H1 (cell line): ENCODE measurements around the gene PITX1. TPM values are rescaled to one million over a fixed set of nuclear protein-coding genes. Genes with fewer than 3 reads are reported as not detected.

ENCODE experiments used
- CTCF ChIA-PET: fragments of 300-600 bp; sonication (Branson Sonifier 250); formaldehyde crosslinking; loops from one replicate; lab custom pipeline; 2021; ENCODE audit not compliant: partially characterized antibody; lab: Charles Lee
- POLR2A ChIA-PET: fragments of 300-600 bp; sonication (Branson Sonifier 250); formaldehyde crosslinking; loops from one replicate; lab custom pipeline; 2021; ENCODE audit warnings: inconsistent platforms; ENCODE audit not compliant: partially characterized antibody; lab: Charles Lee
- DNase-seq, 2 experiments: peaks; one replicate each; pipeline versions ENCODE4 v3.0.0 to v3.0.0-alpha.2; 2010 to 2022; ENCODE audit warnings: low spot score in 2 of 2, low read depth in 1 of 2, mixed read lengths in 1 of 2
- FAIRE-seq: peaks from 2 replicates; lab custom pipeline; 2011; peaks lifted over from hg19 to GRCh38; lab: Jason Lieb, UNC
- H2AFZ ChIP-seq: 2 replicates; pipeline ENCODE4 v1.8.1; 2012; ENCODE audit warnings: low read length, inconsistent platforms
- H2AK5ac ChIP-seq: 2 replicates; pipeline ENCODE4 v1.6.1; 2013; ENCODE audit warnings: low read depth, low read length
- H2BK120ac ChIP-seq: replicated peaks from 2 replicates; pipeline ENCODE3; 2013; ENCODE audit warnings: low read depth, low read length, inconsistent platforms
- H2BK12ac ChIP-seq: 2 replicates; pipeline ENCODE4 v1.6.1; 2013; ENCODE audit warnings: low read depth, low read length
- H2BK15ac ChIP-seq: 2 replicates; pipeline ENCODE4 v1.6.1; 2013; ENCODE audit warnings: low read length
- H2BK20ac ChIP-seq: 2 replicates; pipeline ENCODE4 v1.6.1; 2013; ENCODE audit warnings: low read length
- H2BK5ac ChIP-seq: 2 replicates; pipeline ENCODE4 v1.6.1; 2013; ENCODE audit warnings: low read depth, low read length
- H3K14ac ChIP-seq: 2 replicates; pipeline ENCODE4 v1.6.1; 2013; ENCODE audit warnings: inconsistent platforms; ENCODE audit not compliant: insufficient read length
- H3K18ac ChIP-seq: 2 replicates; pipeline ENCODE4 v1.6.1; 2013; ENCODE audit warnings: low read length; ENCODE audit errors: extremely low read depth
- H3K23ac ChIP-seq: 2 replicates; pipeline ENCODE4 v1.6.1; 2013; ENCODE audit warnings: inconsistent platforms; ENCODE audit not compliant: insufficient read length
- H3K23me2 ChIP-seq: 2 replicates; pipeline ENCODE4 v1.6.1; 2013; ENCODE audit warnings: low read depth, low read length
- H3K27ac ChIP-seq: 2 replicates; pipeline ENCODE4 v1.6.1; 2011; ENCODE audit warnings: low read depth, low read length, inconsistent platforms
- H3K27me3 ChIP-seq, 4 experiments: replicated peaks in 1 of 4; 1 replicate in 1 of 4; 2 replicates in 3 of 4; pipeline versions ENCODE4 v1.6.1 to v1.8.1; 2011 to 2013; ENCODE audit warnings: low read length in 3 of 4, mild to moderate bottlenecking in 3 of 4, inconsistent platforms in 2 of 4, mixed read lengths in 2 of 4, moderate library complexity in 1 of 4; ENCODE audit not compliant: control insufficient read depth in 3 of 4, insufficient read depth in 3 of 4; ENCODE audit errors: extremely low read depth in 1 of 4
- H3K36me3 ChIP-seq, 4 experiments: 2 replicates each; pipeline versions ENCODE4 v1.6.1 to v1.8.1; 2011 to 2013; ENCODE audit warnings: mild to moderate bottlenecking in 4 of 4, low read length in 3 of 4, moderate library complexity in 2 of 4, control low read depth in 1 of 4, inconsistent platforms in 1 of 4; ENCODE audit not compliant: insufficient read depth in 4 of 4, control insufficient read depth in 2 of 4
- H3K4ac ChIP-seq: replicated peaks from 2 replicates; pipeline ENCODE3; 2013; ENCODE audit warnings: low read length, low read depth, mixed read lengths, inconsistent platforms; ENCODE audit not compliant: insufficient read length
- H3K4me1 ChIP-seq, 4 experiments: replicated peaks in 1 of 4; 1 replicate in 1 of 4; 2 replicates in 3 of 4; pipeline versions ENCODE4 v1.6.1 to v1.8.1; 2011 to 2013; ENCODE audit warnings: low read length in 3 of 4, inconsistent platforms in 2 of 4, mixed read lengths in 1 of 4; ENCODE audit not compliant: insufficient read depth in 4 of 4, control insufficient read depth in 3 of 4
- H3K4me2 ChIP-seq, 2 experiments: 2 replicates each; pipeline versions ENCODE4 v1.6.1 to v1.8.1; 2011 to 2013; ENCODE audit warnings: low read depth in 2 of 2, low read length in 2 of 2, control low read depth in 1 of 2, inconsistent platforms in 1 of 2, mild to moderate bottlenecking in 1 of 2; ENCODE audit not compliant: insufficient read depth in 1 of 2
- H3K4me3 ChIP-seq, 4 experiments: fragments of 200-600, 300-600 bp in 1 of 4; sonication (generic), shearing (Covaris generic), sonication (Bioruptor Twin) in 1 of 4; 2 replicates each; pipeline versions ENCODE4 v1.5.1 to v1.8.1; 2011 to 2016; ENCODE audit warnings: low read length in 4 of 4, low read depth in 3 of 4, control low read depth in 2 of 4, inconsistent platforms in 2 of 4, mild to moderate bottlenecking in 2 of 4, mixed read lengths in 1 of 4, moderate library complexity in 1 of 4; ENCODE audit not compliant: insufficient read depth in 2 of 4; ENCODE audit errors: extremely low read depth in 1 of 4
- H3K56ac ChIP-seq: replicated peaks from 2 replicates; pipeline ENCODE3; 2013; ENCODE audit warnings: low read depth, mild to moderate bottlenecking, mixed read lengths, low read length, inconsistent platforms; ENCODE audit not compliant: insufficient read length
- H3K79me1 ChIP-seq: 2 replicates; pipeline ENCODE4 v1.6.1; 2013; ENCODE audit warnings: low read depth, low read length, control low read depth
- H3K79me2 ChIP-seq, 2 experiments: 2 replicates each; pipeline versions ENCODE4 v1.6.1 to v1.8.1; 2012 to 2013; ENCODE audit warnings: low read length in 2 of 2, mild to moderate bottlenecking in 2 of 2, inconsistent platforms in 1 of 2; ENCODE audit not compliant: insufficient read depth in 2 of 2, control insufficient read depth in 1 of 2
- H3K9ac ChIP-seq, 4 experiments: replicated peaks in 1 of 4; 1 replicate in 1 of 4; 2 replicates in 3 of 4; pipeline versions ENCODE4 v1.6.1 to v1.8.1; 2011 to 2013; ENCODE audit warnings: low read depth in 3 of 4, low read length in 3 of 4, control low read depth in 2 of 4, mild to moderate bottlenecking in 2 of 4, moderate library complexity in 2 of 4, inconsistent platforms in 1 of 4; ENCODE audit errors: extremely low read depth in 1 of 4
- H3K9me3 ChIP-seq, 2 experiments: 2 replicates each; pipeline versions ENCODE4 v1.6.1 to v1.8.1; 2012 to 2013; ENCODE audit warnings: mild to moderate bottlenecking in 2 of 2, moderate library complexity in 2 of 2, control low read depth in 1 of 2, inconsistent platforms in 1 of 2, low read depth in 1 of 2, low read length in 1 of 2, mixed read lengths in 1 of 2; ENCODE audit not compliant: insufficient read depth in 2 of 2
- H4K20me1 ChIP-seq, 2 experiments: replicated peaks in 1 of 2; 2 replicates each; pipeline versions ENCODE3 to v1.8.1; 2011 to 2013; ENCODE audit warnings: inconsistent platforms in 2 of 2, low read length in 2 of 2, mild to moderate bottlenecking in 1 of 2; ENCODE audit not compliant: insufficient read depth in 2 of 2, control insufficient read depth in 1 of 2
- H4K5ac ChIP-seq: 2 replicates; pipeline ENCODE4 v1.6.1; 2013; ENCODE audit warnings: low read length, low read depth, mixed read lengths, inconsistent platforms; ENCODE audit not compliant: insufficient read length
- H4K8ac ChIP-seq: 2 replicates; pipeline ENCODE4 v1.8.0; 2013; ENCODE audit warnings: mild to moderate bottlenecking, moderate library complexity, low read length, inconsistent platforms; ENCODE audit not compliant: insufficient read depth; ENCODE audit errors: extremely low read depth
- H4K91ac ChIP-seq: replicated peaks from 2 replicates; pipeline ENCODE3; 2013; ENCODE audit warnings: low read length, mixed read lengths, inconsistent platforms; ENCODE audit not compliant: insufficient read length
- CEBPB ChIP-seq: IDR thresholded peaks from 2 replicates; pipeline ENCODE4 v1.6.1; 2012; ENCODE audit warnings: low read depth, low read length
- EGR1 ChIP-seq: IDR thresholded peaks from 2 replicates; pipeline ENCODE4 v1.6.1; 2011; ENCODE audit warnings: low read depth, low read length, borderline replicate concordance
- EZH2 ChIP-seq: fragments of 200-600 bp; sonication (generic); IDR thresholded peaks from 2 replicates; pipeline ENCODE4 v1.7.1; 2012; ENCODE audit warnings: low read depth, mild to moderate bottlenecking, moderate library complexity, low read length, inconsistent platforms; ENCODE audit not compliant: severe bottlenecking
- GABPA ChIP-seq: IDR thresholded peaks from 2 replicates; pipeline ENCODE4 v1.6.1; 2011; ENCODE audit warnings: mild to moderate bottlenecking, low read length, moderate library complexity, borderline replicate concordance; ENCODE audit not compliant: insufficient read depth
- JUND ChIP-seq: IDR thresholded peaks from 2 replicates; pipeline ENCODE4 v1.6.1; 2011; ENCODE audit warnings: mild to moderate bottlenecking, improper control_type of control experiment, low read length
- RBBP5 ChIP-seq: IDR thresholded peaks from 2 replicates; pipeline ENCODE4 v1.7.1; 2012; ENCODE audit warnings: low read depth, mild to moderate bottlenecking, inconsistent platforms, low read length, moderate library complexity, borderline replicate concordance
- SP1 ChIP-seq: IDR thresholded peaks from 2 replicates; pipeline ENCODE4 v1.6.1; 2011; ENCODE audit warnings: low read depth, low read length
- ZNF274 ChIP-seq: IDR thresholded peaks from 2 replicates; pipeline ENCODE4 v1.7.0; 2012; ENCODE audit warnings: low read length, borderline replicate concordance; ENCODE audit errors: extremely low read depth
- WGBS, 2 experiments: shearing (Covaris generic) in 1 of 2; methylation state at CpG; one replicate each; pipeline versions ENCODE4 v1.1.6 to v1.1.7; 2013 to 2015; ENCODE audit warnings: low lambda C conversion rate in 2 of 2, mixed read lengths in 2 of 2, inconsistent platforms in 1 of 2, low coverage in 1 of 2, missing lambda C conversion rate in 1 of 2; ENCODE audit not compliant: insufficient replicate concordance in 2 of 2, insufficient coverage in 1 of 2, insufficient read length in 1 of 2; ENCODE audit errors: extremely low coverage in 1 of 2, missing lambda C conversion rate in 1 of 2; 5-methylcytosine and 5-hydroxymethylcytosine counted together
- polyA plus RNA-seq, 7 experiments: library from polyadenylated mRNA; depleted of rRNA in 3 of 7; stranded (reverse) in 5 of 7; unstranded in 2 of 7; fragments of >200 nt in 5 of 7; fragments of 200-250 nt in 2 of 7; gene quantifications; 1 replicate in 5 of 7; 2 replicates in 1 of 7; 4 replicates in 1 of 7; pipeline versions ENCODE4 v1.2.1 to v1.2.3, GENCODE V29; 2011 to 2013; ENCODE audit warnings: missing spikeins in 2 of 7, mixed read lengths in 2 of 7
- total RNA-seq: library from RNA; stranded (reverse); fragmentation: NEBNext Ultra II Directional; extraction: Animal tissue kit (Norgen Biotek cat#: 25700); gene quantifications from 2 replicates; pipeline ENCODE4 v1.2.1, GENCODE V29; 2021

PITX1 gene
- total and polyA plus RNA-seq, 2 of the 8 experiments (the other 6 are each of a cell fraction or from before 2014, with no cell fraction given), result 0.03 TPM; not detected in 1

DNA sequence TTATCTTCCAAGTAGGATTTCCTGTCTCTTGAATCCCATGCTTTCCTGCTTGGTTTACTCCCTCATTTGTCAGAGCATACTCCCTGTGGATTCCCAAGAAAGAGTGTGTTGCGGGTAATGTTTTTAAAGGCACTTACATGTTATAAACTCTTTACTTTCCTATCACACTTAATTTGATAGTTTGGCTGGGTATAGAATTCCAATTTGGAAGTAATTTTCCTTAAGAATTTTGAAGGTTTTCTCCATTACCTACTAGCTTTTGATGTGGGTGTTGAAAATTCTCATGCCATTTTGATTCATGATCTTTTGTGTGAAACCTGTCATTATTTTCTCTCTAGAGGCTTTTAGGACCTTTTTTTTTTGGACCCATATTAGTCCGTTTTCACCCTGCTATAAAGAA is 47.2 kb upstream of the PITX1 start:
- TF ChIP-seq GABPA, result no peak
- TF ChIP-seq SP1, result no peak
- TF ChIP-seq JUND, result no peak
- TF ChIP-seq CEBPB, result no peak
- TF ChIP-seq EGR1, result no peak
- TF ChIP-seq RBBP5, result no peak
- TF ChIP-seq EZH2, result no peak
- TF ChIP-seq ZNF274, result no peak
- H3K27ac ChIP-seq, result no peak overlapping the region
- H2BK15ac ChIP-seq, result no peak overlapping the region
- POLR2A ChIA-PET, result interaction anchor here (0.6 kb wide), 1 partner anchor 34 kb away, joined by 3 read pairs; no protein-coding TSS in a partner anchor
- FAIRE-seq (no peak), DNase-seq (no peak)
- CTCF ChIA-PET, result interaction anchor here (0.6 to 1.8 kb wide), 2 partner anchors 16 to 24 kb away, joined by 3 read pairs; no protein-coding TSS in a partner anchor
- H3K79me2 ChIP-seq, result no peaks in the 10 kb centered on the region
- no peaks in the 10 kb centered on the region for H3K4me1 ChIP-seq
- no peak overlapping the region for H4K8ac ChIP-seq
- H3K4me2 ChIP-seq, result no peak overlapping the region
- no peak overlapping the region for H4K91ac ChIP-seq
- H3K9ac ChIP-seq, result no peak overlapping the region
- H3K4me3 ChIP-seq, result no peak overlapping the region
- H3K14ac ChIP-seq, result no peak overlapping the region
- no peak overlapping the region for H2BK20ac ChIP-seq
- no peak overlapping the region for H4K5ac ChIP-seq
- peaks cover 0 to 4% of the 10 kb centered on the region in 2 experiments; a peak in 1 of 4 replicates for H3K9me3 ChIP-seq
- peaks cover 0 to 4% (median 0%) of the 10 kb centered on the region in 4 experiments; a peak in 2 of 7 replicates for H3K27me3 ChIP-seq
- H2BK120ac ChIP-seq, result no peak overlapping the region
- no peaks in the 10 kb centered on the region for H3K36me3 ChIP-seq
- H4K20me1 ChIP-seq, result no peaks in the 10 kb centered on the region
- no peak overlapping the region for H2AK5ac ChIP-seq
- H3K4ac ChIP-seq, result no peak overlapping the region
- H2BK12ac ChIP-seq, result no peak overlapping the region
- no peak overlapping the region for H2AFZ ChIP-seq
- H3K18ac ChIP-seq, result no peak overlapping the region
- H3K79me1 ChIP-seq, result no peaks in the 10 kb centered on the region
- H3K23ac ChIP-seq, result no peak overlapping the region
- WGBS, 2 experiments, result 90% methylated on average over 2 of the region's 2 CpGs; no CpG with 5 or more reads in 1 of the 2 experiments
- H3K56ac ChIP-seq, result no peak overlapping the region
- H2BK5ac ChIP-seq, result no peak overlapping the region
- H3K23me2 ChIP-seq, result no peaks in the 10 kb centered on the region; the same call in 1 of the 2 replicates
